ENCODE data around the gene MRPL24. TPM values are rescaled to one million over a fixed set of nuclear protein-coding genes. Genes with fewer than 3 reads are reported as not detected.

Gene MRPL24
- total RNA-seq, 4 donors from 2014 or later = 22.9 to 55.6 (median 35.9) TPM

DNA sequence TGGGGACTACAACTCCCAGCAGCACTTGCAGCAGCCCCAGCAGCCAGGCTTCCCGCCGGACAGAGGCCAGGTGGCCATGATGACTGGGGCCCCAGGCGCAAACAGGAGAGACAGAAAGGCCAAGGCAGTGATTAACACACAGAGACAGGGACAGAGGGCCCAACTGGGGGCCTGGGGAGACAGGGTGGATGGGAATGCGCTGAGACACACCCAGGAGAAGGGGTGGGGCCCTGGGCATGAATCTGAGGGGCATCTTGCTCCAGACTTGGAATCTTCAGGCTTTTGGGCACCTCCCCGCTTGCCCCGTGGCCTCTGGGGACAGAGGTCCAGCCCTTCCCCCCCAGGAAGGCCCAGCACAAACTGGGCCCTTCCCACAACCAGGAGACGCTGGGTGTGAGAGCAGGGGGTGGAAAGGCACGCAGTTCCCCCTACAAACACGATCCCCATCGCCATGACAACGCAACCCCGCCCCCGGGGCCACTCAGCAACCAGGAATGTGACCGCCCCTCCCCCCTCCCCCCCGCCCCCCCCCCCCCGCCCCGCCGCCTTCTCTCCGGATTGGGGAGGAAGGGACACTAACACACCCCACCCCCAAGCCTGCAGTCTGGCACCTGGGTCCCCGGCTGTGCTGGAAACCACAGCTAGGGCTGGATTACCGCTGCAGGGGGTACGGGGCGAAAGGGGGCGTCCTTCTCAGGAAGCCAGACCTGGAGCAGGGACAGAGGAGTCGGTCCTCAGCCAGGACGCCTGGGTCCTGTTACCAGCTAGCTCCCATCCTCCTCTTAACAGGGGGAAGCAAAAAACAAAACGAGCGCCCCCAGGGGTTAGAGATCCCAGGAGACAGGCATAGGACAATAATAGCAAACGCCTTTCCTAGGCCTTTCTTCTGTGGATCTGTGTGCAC, 6.1 kb upstream of the MRPL24 start:
- DNase-seq = peak; percentile 97 to 98
- peak; percentile 21 to 68 for TF ChIP-seq POLR2A (IDR thresholded peaks at IDR 0.05)
- TF ChIP-seq, protein P1, sequence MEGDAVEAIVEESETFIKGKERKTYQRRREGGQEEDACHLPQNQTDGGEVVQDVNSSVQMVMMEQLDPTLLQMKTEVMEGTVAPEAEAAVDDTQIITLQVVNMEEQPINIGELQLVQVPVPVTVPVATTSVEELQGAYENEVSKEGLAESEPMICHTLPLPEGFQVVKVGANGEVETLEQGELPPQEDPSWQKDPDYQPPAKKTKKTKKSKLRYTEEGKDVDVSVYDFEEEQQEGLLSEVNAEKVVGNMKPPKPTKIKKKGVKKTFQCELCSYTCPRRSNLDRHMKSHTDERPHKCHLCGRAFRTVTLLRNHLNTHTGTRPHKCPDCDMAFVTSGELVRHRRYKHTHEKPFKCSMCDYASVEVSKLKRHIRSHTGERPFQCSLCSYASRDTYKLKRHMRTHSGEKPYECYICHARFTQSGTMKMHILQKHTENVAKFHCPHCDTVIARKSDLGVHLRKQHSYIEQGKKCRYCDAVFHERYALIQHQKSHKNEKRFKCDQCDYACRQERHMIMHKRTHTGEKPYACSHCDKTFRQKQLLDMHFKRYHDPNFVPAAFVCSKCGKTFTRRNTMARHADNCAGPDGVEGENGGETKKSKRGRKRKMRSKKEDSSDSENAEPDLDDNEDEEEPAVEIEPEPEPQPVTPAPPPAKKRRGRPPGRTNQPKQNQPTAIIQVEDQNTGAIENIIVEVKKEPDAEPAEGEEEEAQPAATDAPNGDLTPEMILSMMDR (IDR thresholded peaks at IDR 0.05) = peak in 2 of 6 experiments; percentile 14 to 18
- peaks cover 42 to 46% of the 10 kb centered on the region in 2 donors for H3K4me1 ChIP-seq
- WGBS, 2 donors = 0 to 6% methylated on average over 7 to 12 of the region's 29 CpGs
- intact Hi-C loops (cut with DNase I) = no loop called here
- H3K36me3 ChIP-seq = peaks cover 9 to 18% of the 10 kb centered on the region in 2 donors
- H3K9me3 ChIP-seq = no peaks in the 10 kb centered on the region
- H3K27ac ChIP-seq = peak overlapping the region; percentile 93 to 100 (median 99)
- H3K4me3 ChIP-seq (replicated peaks in 1 of 3) = peak overlapping the region in 2 of 3 donors; percentile 17 to 99
- no peaks in the 10 kb centered on the region for H3K27me3 ChIP-seq

DNA sequence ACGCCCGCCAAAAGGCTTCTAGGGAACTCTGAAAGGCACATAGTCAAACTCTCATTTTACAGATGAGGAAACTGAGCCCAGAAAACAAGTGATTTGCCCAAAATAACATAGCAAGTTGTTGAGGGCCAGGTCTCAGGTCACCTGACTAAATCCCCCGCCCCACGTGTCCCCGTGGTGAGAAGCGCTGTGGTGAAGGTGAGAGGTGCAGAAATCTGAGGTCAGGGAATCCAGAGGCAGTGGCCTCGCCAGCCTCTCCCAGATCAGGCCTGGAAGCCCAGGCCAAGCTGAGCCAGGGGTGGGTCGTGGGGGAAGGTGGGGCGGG, 5.5 kb upstream of the MRPL24 start:
- Histone ChIP-seq H3K27ac (peak overlapping the region; percentile 93 to 100 (median 99)), H3K27me3 (no peaks in the 10 kb centered on the region), H3K4me3 (replicated peaks in 1 of 3) (peak overlapping the region in 1 of 3 donors; percentile 99), H3K36me3 (peaks cover 9 to 18% of the 10 kb centered on the region in 2 donors), H3K4me1 (peaks cover 47 to 52% of the 10 kb centered on the region in 2 donors), H3K9me3 (no peaks in the 10 kb centered on the region)
- 54 to 62% methylated on average over 7 to 9 of the region's 9 CpGs for WGBS, 2 donors
- intact Hi-C loops (cut with DNase I) = no loop called here
- DNase-seq = no peak
- TF ChIP-seq, protein P1 (IDR thresholded peaks at IDR 0.05) = no peak
- TF ChIP-seq POLR2A (IDR thresholded peaks at IDR 0.05) = no peak

DNA sequence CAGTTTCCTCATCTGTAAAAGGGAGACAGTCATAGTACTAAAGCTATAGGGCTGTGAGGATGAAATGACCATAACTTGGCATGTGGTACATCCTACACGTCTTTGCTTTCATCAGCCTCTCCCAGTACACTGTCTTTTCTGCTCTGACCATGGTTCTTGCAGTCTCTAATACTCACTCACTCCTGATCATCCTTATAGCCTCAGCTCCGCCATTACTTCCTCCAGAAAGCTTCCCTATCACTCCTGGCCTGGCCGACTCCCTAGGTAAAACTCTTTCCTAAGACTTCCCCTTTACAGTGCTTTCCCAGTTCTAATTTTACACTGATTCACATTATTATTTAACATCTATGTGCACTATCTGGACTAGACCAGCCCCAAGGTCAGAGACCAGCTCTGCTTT, 5.0 kb upstream of the MRPL24 start:
- WGBS, 2 donors = 81 to 82% methylated on average over 3 of the region's 3 CpGs
- Histone ChIP-seq H3K4me1 (peaks cover 48 to 52% of the 10 kb centered on the region in 2 donors), H3K27me3 (no peaks in the 10 kb centered on the region), H3K4me3 (replicated peaks in 1 of 3) (peak overlapping the region in 1 of 3 donors; percentile 99), H3K9me3 (no peaks in the 10 kb centered on the region), H3K27ac (peak overlapping the region; percentile 93 to 100 (median 99)), H3K36me3 (peaks cover 9 to 18% of the 10 kb centered on the region in 2 donors)
- intact Hi-C loops (cut with DNase I) = no loop called here
- no peak for DNase-seq
- no peak for TF ChIP-seq POLR2A (IDR thresholded peaks at IDR 0.05)
- TF ChIP-seq, protein P1 (IDR thresholded peaks at IDR 0.05) = no peak

DNA sequence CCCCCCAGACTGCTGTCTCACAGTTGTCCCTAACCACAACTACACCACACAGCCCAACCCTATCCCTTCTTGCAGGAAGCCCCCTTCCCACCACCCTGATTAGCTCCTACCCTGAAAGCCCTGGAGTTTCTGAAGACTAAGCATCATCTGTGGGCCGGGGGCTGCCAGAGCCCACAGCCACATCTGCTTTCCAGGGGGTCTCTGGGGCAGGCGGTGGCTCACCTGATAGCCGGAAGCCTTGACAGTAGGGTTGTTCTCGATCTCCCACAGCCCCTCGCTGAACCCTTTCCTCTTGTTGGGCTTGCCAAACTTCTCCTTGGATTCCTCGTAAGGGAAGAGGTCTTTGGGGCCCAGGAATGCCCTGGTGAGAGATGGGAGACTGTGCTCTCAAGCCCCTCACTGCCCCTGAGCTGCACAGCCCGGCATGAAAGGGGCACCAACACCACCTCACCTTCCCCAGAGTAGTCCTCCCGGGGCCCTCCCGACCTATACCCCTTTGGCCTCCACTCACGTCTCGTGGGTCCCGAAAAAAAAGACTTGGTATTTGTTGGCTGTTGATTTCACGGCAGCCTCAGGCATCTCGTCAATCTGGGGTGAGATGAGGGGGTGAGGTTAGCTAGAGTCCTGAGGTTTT, 4.0 kb upstream of the MRPL24 start:
- intact Hi-C loops (cut with DNase I) = no loop called here
- TF ChIP-seq, protein P1 (IDR thresholded peaks at IDR 0.05) = no peak
- TF ChIP-seq POLR2A (IDR thresholded peaks at IDR 0.05) = no peak
- DNase-seq = no peak
- Histone ChIP-seq H3K27ac (peak overlapping the region in 1 of 3 donors; percentile 93), H3K36me3 (peaks cover 9 to 18% of the 10 kb centered on the region in 2 donors), H3K27me3 (no peaks in the 10 kb centered on the region), H3K4me3 (replicated peaks in 1 of 3) (no peak overlapping the region), H3K4me1 (peaks cover 51 to 55% of the 10 kb centered on the region in 2 donors), H3K9me3 (no peaks in the 10 kb centered on the region)
- WGBS, 2 donors = 88 to 90% methylated on average over 8 to 14 of the region's 14 CpGs
